Activated CD4-positive, alpha-beta T cell treated with anti-CD3 and anti-CD28 coated beads, Interleukin-2, amount 50 U/mL, for 4 hours (primary cell): ENCODE results near the gene RGS7.
"Not testable (repeated sequence)": the region's sequence is repeated elsewhere in the genome, so short reads cannot be mapped to it uniquely, and the experiment has no call there.

Experiments used
- DNase-seq, 2 experiments: peaks; one replicate each; pipeline ENCODE4 v3.0.0-alpha.2; 2020

RGS7 gene

DNA sequence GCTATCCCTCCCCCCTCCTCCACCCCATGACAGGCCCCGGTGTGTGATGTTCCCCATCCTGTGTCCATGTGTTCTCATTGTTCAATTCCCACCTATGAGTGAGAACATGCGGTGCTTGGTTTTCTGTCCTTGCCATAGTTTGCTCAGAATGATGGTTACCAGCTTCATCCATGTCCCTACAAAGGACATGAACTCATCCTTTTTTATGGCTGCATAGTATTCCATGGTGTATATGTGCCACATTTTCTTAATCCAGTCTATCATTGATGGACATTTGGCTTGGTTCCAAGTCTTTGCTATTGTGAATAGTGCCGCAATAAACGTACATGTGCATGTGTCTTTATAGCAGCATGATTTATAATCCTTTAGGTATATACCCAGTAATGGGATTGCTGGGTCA is 461.6 kb downstream of the RGS7 start:
- not testable (repeated sequence) for DNase-seq

GRCh38 chr1:240888787-240889048 is 468.3 kb downstream of the RGS7 start:
- DNase-seq, result no peak

- DNase-seq, result no peak
These were observed 468.8 kb downstream of the RGS7 start for GRCh38 chr1:240888039-240888786.

- DNase-seq, result no peak
These were observed 473.5 kb downstream of the RGS7 start for GRCh38 chr1:240883490-240883889.

- not testable (repeated sequence) for DNase-seq
These were observed 474.2 kb downstream of the RGS7 start for GRCh38 chr1:240882656-240883308.

DNA sequence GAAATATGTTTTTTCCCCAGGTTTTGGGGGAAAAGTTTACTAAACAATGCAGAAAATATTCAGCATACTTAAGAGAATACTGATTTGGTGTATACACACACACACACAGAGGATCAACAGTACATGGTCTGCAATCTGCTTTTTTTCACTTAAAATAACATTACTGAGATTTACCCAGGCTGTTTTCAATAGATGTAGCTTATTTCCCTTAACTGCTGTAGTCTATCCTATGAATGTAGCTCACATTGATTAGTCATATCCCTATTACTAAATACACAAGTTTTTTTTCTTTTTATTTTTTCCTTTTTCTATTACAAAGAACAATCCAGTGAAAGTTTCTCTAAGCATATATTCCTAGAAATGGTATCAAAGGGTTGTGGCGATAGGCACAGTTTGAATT is 478.4 kb downstream of the RGS7 start:
- DNase-seq, result no peak

GRCh38 chr1:240877605-240878004 is 479.4 kb downstream of the RGS7 start:
- no peak for DNase-seq

GRCh38 chr1:240876071-240876470 is 480.9 kb downstream of the RGS7 start:
- no peak for DNase-seq

GRCh38 chr1:240869071-240869470 is 487.9 kb downstream of the RGS7 start:
- no peak for DNase-seq

- DNase-seq, result no peak
These were observed 490.3 kb downstream of the RGS7 start for GRCh38 chr1:240866724-240867123.

DNA sequence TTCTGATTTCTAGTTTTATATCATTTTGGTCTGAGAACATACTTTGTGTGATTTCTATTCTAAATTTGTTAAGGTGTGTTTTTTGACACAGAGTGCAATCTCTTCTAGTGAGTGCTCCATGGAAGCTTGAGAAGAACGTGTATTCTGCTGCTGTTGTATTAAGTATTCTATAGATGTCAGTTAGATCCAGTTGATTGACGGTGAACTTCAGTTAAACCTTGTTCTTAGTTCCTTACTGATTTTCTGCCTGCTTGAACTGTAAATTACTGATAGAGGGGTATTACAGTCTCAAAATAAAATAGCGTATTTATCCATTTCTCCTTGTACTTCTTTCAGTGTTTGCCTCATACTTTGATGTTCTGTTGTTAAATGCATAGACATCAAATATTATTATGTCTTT is 497.0 kb downstream of the RGS7 start:
- no peak for DNase-seq

DNA sequence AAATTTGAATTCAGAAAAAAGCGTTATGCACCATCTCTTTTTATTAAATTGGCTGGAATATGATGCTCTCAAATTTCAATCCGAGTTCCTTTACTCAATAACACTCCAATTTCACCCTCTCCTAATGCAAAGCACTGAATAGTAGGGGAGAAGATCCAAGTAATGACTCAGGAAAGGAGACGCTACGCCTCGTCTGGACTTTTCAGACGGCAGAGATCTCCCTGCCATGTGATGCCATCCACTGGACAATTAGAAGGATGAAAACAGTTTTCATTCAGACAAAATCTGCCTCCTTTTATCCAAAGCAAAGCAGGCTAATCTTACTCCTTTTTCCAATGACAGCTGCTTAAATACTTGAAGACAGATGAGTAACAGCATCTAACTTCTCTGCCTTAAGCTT is 502.6 kb downstream of the RGS7 start:
- no peak for DNase-seq

DNA sequence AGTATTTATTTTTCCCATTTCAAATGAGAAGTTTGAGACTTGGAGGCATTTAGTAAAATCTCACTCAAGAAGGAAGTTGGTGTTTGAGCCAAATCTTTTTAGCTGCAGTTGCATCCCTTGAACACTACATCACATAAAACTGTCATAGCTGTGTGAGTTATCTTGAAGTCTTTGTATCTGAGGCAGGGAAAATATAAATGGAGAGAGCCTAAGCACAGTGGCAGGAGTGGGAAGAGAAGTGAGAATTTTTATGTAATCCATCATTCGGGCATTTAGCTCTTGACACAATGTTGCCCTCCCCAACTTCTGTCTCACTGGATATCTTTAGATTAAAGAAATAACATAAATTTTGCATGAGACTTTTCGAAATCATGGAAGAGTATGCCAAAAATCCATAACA is 509.7 kb downstream of the RGS7 start:
- no peak for DNase-seq

DNA sequence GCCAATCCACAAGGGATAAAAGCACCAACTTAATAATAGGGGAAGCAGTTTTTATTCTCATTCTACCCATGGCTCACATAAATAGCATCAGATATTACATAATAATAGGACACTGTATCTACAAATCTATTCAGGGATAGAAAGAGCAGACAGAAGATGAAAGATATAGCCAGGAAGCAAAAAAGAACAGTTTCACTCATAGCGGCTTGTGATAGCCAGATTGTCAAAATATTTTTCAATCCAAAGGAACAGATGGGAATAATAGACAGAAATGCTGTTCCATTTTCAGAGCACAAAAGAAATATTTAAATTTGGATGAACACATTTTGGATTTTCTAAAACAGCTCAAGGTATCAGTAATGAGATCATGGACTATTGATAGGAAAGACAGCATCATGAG is 512.5 kb downstream of the RGS7 start:
- DNase-seq, result no peak

GRCh38 chr1:240843798-240844197 is 513.2 kb downstream of the RGS7 start:
- DNase-seq, result no peak

GRCh38 chr1:240836271-240836670 is 520.7 kb downstream of the RGS7 start:
- no peak for DNase-seq

- DNase-seq, result no peak
These were observed 521.7 kb downstream of the RGS7 start for GRCh38 chr1:240835291-240835690.

- DNase-seq, result no peak
These were observed 523.9 kb downstream of the RGS7 start for GRCh38 chr1:240833075-240833474.

DNA sequence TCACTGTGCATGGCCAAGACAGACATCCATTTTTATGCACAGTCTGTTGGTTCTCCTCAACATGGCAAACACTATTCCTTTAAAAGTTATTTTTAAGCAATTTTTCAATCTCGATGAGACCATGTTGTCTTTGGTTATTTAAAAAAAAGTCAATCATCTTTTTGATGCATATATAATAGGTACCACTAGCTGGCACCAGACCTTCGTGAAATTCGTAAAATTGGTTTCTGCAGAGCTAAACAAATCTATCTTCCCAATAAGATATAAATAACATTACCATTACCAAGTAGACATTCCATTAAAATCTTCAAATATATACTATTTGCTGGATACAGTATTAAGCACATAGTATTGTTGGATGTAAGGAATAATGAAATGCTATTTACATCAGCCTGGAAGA is 525.1 kb downstream of the RGS7 start:
- DNase-seq, result no peak

GRCh38 chr1:240831191-240831631 is 525.8 kb downstream of the RGS7 start:
- no peak for DNase-seq

DNA sequence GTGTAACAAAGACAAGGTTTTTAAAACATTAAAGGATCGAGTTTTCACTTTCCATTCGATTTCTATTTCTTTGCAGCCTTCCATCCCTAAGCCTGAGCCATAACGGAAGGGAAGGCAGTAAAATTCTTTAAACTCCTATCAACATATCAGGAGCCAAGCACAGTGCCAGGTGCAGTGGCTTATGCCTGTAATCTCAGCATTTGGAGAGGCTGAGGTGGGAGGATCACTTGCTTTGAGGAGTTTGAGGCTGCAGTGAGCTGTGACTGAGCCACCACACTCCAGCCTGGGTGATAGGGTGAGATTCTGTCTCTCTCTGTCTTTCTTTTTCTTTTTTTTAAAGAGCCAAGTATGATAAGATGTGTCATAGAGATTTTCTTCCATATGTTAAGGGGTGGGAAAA is 527.5 kb downstream of the RGS7 start:
- no peak for DNase-seq

DNA sequence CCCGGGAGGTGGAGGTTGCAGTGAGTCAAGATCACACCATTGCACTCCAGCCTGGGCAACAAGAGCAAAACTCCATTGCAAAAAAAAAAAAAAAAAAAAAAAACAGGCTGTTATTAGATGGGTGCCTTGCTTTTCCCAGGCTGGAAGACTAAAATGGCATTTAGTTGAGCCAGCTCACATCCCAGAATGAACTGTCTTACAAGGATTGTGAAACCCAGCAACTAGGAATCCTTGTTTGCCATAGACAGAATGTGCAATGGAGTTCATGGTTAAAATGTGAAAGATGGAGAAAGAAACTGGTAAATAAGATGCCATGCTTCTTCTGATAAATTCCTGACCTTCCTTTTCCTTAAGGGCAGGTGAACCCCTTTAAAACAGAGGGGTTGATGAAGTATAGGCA is 529.2 kb downstream of the RGS7 start:
- DNase-seq, result no peak

- DNase-seq, result no peak
These were observed 532.8 kb downstream of the RGS7 start for GRCh38 chr1:240824238-240824637.

DNA sequence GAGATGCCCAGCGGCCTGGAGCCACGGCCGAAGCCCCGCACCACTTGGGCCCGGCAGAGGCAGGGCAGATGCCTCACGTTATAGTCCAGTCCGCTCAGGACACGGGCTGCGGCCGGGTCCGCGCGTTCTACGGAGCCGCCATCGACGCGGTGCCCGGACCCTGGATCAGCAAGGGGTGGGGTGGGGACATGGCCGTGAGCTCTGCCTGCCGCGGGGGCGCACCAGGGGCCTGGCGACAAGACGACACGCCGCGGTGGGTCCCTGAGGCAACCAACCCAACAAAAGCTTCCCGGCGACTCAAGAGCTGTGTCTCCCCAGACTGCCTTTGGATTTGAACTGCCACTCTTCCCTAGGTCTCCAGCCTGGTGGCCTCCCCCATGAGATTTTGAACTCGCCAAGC is 533.6 kb downstream of the RGS7 start:
- no peak for DNase-seq

DNA sequence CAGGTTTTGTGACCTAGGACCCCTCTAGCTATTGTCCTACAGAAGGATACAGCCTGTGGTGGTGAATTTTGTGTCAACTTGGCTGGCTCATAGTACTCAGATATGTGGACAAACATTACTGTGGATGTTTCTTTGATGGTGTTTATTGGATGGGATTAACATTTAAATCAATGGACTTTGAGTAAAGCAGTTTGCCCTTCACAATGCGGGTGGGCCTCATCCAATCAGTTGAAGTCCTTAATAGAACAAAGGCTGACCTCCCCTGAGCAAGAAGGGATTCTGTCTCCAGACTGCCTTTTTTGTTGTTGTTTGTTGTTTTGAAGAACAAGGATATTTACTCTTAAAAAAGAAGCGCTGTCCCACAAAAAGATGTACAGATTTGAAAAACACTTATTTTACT is 535.1 kb downstream of the RGS7 start:
- no peak for DNase-seq
